Stimulated activated CD8-positive, alpha-beta memory T cell treated with anti-CD3 and anti-CD28 coated beads, Interleukin-15, amount 100 ng/mL, for 48 hours (primary cell): ENCODE measurements around the gene STEAP4.
"Not testable (repeated sequence)": the region's sequence is repeated elsewhere in the genome, so short reads cannot be mapped to it uniquely, and the experiment has no call there.

ENCODE experiments used
- DNase-seq, 2 donors: peaks; one replicate each; pipeline ENCODE4 v3.0.0-alpha.2; 2020; ENCODE audit warnings: low read depth in 2 of 2

STEAP4 gene

DNA sequence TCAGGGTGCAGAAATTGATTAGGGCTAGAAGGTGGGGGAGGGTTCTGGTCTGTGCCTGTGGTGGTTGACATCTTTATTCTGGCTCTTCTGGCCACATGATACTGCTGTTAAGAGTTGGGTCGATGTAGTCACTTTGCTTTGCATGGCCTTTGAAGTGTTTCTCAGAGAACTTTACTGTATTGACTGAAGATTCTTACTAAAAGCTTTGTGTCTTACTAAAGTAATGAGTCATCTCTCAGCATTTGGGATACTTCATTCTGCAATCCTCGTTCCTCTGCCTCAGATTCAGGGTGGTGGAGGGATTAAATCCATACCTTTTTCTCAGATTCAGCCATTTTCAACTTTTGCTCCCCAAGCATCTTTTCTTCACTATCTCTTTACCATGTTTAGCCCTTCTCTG, 38.6 kb downstream of the STEAP4 start:
- no peak for DNase-seq

DNA sequence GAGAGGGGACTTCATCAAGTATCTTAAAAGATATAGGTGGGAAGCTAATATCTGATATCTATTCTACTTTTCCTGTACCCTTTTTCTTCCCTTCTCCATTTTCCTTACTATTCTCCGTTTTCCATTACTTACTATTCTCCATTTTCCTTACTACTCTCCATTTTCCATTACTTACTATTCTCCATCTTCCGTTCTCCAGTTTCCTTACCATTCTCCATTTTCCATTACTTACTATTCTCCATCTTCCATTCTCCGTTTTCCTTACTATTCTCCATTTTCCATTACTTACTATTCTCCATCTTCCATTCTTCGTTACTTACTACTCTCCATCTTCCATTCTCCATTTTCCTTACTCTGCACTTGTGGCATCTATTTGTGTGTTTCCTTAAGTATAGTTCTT, 39.3 kb downstream of the STEAP4 start:
- no peak for DNase-seq

DNA sequence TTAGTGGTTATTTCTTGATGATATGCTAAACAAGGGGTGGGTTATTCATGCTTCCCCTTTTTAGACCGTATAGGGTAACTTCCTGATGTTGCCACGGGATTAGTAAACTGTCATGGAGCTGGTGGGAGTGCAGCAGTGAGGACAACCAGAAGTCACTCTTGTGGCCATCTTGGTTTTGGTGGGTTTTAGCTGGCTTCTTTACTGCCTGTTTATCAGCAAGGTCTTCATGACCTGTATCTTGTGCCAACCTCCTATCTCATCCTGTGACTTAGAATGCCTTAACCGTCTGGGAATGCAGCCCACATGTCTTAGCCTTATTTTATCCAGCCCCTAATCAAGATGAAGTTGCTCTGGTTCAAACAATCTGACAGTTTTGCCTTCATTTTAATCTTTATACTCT, 41.7 kb downstream of the STEAP4 start:
- DNase-seq: not testable (repeated sequence)

DNA sequence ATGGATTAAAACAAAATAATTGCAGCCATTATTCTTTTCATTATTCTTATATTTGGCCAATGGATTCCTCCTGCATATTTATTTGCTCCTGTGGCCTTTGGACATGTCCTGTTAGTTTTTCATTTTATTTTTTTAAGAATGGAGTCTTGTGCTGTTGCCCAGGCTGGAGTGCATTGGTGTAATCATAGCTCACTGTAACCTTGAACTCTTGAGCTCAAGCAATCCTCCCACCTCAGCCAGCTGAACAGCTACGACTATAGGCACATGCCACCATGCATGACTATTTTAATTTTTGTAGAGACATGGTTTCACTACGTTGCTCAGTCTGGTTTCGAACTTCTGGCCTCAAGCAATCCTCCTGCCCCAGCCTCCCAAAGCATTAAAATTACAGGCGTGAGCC, 44.1 kb downstream of the STEAP4 start:
- DNase-seq: no peak

DNA sequence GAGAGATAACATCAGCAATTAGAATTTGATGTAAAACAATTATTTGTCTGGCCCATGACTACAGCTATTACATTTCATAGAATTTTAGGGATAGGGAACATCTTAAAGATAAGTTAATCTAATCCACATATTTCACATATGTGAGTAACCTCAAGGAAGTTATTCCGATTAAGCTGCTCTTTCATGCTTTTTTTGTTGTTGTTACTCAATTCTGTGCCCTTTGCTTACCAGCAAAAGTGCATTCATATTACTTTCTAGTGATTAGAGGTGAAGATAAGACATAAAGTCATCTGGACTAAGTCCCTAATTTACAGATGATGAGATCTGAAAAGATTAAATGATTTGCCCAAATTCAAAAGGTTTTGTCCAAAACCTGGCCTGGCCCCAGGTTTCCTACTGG, 46.0 kb downstream of the STEAP4 start:
- no peak for DNase-seq

DNA sequence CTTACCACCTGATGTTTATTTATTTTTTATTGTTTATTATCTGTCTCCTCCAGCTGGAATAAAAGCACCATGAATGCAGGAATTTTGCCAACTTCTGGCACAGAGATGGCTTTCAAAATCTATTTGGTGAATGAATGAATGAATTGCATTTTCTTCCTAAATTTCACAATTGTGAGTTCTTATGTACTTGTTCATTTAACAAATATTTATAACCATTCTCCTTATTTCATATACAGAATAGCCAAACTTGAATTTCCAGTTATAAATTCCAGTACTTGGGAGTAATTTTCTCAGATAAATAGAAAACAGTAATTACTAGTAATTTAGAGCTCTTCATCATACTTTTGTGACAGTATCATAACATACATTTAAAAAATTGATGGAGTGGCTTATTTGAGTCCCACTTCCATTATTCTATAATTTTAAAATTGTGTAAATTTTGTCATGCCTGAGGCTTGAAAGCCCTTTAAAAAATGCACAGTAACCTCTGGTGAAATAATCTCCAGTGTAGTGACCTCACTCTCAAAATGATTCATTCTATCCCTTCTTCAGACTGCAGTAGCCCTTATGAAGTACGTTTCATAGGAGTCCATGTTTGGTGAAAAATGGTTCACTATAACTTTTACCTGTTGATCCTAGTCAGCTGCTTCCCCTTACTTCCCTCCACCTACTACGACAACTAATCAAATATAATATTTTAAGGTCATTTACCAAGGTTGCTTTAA, 46.9 kb downstream of the STEAP4 start:
- no peak for DNase-seq

DNA sequence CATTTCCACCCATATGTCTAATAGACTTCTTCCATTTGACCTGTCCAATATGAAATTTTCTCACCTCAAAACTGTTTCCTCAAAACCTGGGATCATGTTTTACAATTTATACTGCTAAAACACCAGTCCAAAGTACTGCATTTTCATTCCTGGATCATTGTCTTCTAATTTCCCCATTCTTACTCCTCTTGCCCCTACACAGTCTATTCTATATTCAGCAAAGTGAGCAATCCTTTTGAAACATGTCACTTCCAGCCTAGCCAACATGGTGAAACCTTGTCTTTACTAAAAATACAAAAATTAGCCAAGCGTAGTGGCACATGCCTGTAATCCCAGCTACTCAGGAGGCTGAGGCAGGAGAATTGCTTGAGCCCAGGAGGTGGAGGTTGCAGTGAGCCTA, 48.4 kb downstream of the STEAP4 start:
- DNase-seq: not testable (repeated sequence)

DNA sequence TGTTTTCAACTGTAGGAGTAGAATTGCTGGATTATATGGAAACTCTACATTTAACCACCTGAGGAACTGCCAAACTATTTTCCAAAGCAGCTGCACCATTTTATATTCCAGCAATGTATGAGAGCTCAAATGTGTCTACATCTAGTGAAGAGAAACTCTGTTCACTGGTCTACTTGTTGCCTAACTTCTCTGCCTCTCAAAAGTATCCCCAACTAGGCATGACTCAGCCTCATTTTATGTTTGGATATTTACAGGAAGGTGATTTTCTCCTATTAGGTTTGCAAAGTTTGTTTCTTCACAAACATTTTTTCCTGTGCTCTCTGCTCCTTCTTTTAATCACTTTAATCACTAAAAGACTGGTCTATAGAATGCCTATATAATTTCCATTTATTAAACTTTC, 49.8 kb downstream of the STEAP4 start:
- no peak for DNase-seq

DNA sequence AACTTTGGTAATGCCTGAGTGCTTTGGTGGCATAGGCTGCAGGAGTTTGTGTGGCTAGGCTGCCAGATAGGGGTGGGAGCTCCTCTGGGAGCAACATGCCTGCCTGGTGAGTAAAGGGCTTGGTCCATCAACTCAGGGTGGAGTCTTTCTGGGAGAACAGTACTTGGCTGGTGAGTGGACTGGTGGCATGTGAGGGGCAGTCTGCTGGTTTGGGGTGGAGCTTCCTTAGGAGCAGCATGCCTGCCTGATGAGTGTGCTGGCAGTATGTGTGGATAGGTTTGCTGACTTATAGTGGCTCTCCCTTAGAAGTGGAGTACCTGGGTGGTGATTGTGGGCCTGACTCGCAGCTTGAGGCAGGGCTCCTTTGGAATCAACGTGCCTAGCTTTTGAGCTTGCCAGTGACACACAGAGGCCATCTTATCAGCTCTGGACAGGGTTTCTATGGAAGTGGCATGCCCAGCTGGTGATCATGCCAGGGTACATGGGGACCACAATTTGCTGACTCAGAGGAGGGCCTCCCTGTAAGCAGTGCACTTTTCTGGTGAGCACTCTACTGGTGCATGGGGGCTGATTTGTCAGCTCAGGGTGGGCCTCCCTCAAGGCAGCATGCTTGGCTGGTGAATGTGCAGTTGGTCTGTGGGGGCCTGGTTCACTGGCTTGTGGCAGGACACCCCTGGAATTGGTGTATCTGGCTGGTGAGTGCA, 51.8 kb downstream of the STEAP4 start:
- DNase-seq: no peak

DNA sequence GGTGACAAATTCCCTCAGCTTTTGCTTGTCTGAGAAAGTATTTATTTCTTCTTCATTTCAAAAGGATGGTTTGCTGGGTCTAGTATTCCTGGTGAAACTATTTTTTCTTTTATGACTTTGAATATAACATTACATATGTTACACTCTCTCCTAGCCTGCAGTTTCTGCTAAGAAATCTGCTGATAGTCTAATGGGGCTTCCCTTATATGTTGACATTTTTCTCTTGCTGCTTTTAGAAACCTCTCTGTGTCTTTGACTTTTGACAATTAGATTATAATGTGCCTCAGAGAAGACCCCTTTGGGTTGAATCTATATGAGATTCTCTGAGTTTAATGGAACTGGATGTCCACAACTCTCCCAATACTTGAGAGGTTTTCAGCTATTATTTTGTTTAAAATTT, 53.1 kb downstream of the STEAP4 start:
- no peak for DNase-seq

DNA sequence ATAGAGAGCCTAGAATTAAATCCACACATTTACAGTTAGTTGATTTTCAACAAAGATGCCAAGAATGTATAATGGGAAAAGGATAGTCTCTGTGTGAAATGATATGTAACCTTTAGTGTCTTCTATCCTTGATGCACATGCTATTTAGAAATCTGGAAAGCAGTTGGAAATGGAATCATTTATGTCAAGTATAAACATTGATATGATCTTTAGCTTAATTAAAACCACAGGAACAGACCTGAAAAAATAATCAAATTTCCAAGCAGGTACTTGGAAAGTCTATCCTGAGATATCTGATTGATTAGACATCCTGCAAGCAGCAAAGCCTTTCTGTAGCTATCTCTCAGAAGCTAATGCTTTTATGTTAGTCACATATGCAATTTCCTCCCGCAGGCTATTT, 62.4 kb downstream of the STEAP4 start:
- no peak for DNase-seq

DNA sequence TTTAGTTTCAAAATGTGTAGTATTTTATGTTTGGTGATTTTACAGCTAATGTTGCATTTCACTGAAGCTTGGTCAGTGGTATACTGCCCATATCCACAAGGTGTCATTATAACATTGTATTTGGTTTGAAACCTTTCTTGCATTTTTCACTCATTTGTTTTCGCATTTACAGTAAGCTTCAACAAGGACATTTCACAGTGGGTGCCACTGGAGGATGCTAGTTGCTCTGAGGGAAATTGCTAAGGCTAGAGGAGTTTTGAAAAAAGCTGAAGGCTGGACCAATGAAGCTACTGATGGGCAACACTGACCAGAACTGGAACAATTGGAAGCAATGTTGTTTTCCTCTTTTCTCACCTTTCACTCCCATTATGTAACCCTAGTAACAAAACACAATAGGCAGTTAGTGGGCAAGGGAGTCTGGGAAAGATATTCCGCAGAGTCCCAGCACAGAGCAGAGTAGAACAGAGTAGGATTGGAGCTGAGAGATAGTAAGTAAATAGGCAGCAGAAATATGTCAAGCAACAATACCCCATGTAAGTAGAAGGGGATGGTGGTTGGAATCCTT, 63.3 kb downstream of the STEAP4 start:
- DNase-seq: no peak

DNA sequence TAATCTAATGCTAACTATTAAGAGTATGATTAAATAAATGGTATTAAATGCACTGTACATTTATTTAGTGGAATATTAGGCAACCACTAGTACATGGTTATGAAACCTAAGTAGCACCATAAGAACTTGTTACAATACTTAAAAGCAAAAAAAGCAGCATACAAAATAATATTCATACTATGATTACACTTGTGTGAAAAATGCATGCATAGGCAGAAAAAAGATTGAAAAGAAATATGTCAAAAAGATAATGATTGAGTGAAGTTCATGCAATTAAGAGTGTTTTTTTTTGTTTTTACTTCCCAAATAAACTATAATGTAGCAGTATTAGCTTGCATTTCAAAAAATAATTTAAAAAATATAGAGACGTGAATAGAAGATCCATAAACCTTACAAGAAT, 66.8 kb downstream of the STEAP4 start:
- DNase-seq: no peak

DNA sequence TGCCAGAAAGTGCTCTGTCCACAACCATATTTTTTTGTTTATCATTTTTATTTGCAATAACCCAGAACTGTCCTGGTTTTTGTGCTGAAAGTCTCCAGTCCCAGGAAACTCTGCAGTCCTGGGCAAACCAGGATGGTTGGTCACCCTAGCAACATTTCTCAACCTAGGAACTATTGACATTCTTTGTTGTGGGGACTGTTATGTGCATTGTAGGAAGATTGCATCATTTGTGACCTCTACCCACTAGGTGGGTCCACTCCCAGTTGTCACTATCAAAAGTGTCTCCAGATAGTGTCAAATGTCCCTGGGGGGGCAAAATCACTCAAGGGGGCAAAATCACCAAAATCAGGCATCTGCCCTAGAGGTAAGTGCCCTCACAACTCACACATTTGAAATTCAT, 72.9 kb downstream of the STEAP4 start:
- DNase-seq: no peak

DNA sequence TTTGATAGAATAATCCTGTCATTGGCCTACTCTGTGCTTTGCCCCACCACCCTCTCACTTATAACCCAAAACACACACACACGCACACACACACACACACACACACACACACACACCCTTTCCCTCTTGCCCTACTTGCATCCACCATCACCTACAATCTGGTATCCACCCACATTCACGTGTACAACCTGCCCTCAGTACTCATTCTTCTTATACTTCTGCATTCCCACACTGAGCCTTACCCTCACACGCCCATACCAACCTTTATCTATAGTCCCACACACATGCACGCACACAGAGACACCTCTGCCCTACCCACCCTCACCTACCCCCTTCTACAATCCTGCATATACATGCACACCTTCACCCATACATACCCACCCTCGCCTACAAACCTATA, 76.0 kb downstream of the STEAP4 start:
- no peak for DNase-seq

DNA sequence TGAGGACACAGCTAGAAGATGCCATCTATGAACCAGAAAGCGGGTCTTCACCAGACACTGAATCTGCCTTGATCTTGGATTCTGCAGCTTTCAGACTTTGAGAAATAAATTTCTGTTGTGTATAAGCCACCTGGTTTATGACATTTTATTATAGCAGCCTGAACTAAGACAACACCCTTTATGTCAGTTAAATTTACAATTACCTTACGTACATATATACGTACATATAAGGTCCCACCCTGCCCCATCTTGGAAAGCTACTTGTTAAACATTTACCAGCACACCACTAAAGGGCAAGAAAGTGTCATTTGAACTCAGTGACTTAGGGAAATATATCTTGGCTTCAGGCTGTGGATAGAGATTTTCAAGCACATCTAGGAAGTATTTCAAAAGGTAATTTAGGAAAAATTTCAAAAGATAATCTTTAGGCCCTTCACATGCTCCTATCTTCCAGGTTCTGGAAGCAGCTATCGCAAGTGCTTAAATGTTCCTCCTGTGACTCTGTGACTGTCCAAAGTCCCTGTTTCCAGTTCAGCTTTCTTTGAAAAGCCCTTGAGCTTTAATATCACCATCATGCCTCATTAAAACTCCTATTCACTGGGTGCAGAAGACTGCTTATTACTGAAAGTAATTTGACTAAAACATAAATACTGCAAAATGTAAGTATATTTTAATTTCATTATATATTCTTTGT, 77.2 kb downstream of the STEAP4 start:
- no peak for DNase-seq

DNA sequence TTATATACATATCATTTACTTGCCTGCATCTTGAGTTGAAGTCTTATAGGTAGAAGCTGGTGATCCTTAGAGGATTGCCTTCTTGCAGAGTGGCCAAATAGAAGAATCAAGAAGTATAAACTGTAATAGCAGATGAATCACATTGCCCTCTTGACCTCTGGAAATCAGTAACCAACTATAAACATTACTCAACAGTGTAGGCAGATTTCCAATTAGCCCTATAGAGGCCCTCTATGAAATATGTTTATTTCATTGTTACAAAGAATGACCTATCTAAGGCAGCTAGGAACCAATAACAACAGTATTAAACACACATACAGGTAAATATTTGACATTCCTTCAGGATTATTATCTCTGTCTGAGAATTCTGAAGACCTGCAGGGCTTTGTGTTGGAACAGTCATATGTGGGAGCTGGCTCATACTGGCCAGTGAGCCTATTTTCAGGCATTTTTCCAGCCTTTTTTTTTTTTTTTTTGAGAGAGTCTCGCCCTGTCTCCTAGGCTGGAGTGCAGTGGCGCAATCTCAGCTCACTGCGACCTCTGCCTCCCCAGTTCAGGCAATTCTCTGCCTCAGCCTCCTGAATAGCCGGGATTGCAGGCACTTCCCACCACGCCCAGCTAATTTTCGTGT, 79.7 kb downstream of the STEAP4 start:
- DNase-seq: no peak

DNA sequence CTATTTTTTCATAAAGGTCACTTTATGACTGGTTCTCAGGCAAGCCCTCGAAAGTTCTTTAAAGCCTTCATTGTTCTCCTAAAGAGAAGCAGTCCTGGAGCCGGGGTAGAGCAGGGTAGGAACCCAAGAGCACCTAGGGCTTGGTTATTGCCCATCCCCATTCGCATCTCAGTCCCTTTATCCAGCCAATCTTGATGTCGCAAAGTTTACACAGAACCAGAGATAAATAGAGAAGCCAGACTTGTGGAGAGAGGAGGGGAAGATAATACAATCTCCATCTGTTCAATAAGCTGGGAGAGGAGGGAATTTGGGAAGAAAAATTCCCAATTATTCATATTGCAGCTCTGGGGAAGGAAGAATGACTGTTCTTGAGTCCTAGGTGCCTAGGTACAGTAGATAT, 80.5 kb downstream of the STEAP4 start:
- no peak for DNase-seq

DNA sequence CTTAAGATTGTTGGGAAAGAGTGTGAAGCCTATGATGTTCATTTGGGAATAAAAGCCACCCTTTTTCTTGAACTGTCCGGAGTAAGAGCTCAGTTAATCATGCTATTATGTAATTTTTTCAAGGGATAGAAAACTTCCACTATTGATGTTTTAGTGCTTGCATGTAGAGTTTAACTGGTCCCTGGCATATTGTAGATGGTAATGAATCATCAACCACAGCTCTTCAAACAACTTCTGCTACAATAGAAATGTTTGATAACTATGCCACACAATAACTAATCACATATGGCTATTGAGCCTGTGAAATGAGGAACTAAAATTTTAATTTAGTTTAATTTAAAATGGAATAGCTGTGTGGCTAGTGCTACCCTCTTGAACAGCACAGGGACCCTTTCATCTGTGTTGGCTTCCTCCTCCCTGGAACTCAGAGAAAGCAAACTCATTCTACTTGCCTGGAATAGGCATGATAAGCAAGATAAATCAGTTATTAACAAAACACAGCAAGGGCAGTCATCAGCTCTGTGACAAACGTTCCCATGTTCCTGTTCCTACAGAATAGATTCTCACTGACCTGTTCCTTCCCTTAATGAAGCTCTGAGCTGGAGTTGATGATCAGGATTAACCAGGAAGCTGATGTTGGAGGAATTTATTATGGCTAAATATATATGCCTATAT, 82.0 kb downstream of the STEAP4 start:
- no peak for DNase-seq

DNA sequence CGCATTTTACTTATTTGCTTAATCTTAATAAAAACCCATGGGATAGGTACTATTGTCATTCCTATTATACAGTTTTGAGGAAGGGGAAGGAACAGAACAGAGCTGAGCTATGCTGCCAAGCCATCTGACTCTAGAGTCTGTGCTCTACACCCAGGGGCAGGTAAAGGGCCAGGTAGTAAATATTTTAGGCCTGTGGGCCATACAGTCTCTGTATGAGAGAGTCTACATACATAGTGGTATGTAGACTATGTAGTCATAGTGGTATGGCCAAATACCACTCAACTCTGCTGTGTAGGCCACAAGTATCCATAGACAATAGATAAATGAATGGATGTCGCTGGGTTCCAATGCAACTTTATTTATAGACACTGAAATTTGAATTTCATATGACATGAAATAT, 83.4 kb downstream of the STEAP4 start:
- DNase-seq: no peak
